Tibial nerve (tissue), 4 donors: ENCODE data around the gene CLMP. TPM values are rescaled to one million over a fixed set of nuclear protein-coding genes. Genes with fewer than 3 reads are reported as not detected.

Experiments used
- DNase-seq, 2 donors: peaks; one replicate each; pipeline ENCODE4 v3.0.0-alpha.2; 2019; ENCODE audit warnings: low spot score in 2 of 2
- H3K27ac ChIP-seq, 4 donors: fragments of 200-600 bp; sonication (generic) in 3 of 4; one replicate each; pipeline ENCODE4 v1.5.1; 2017 to 2019; ENCODE audit warnings: mild to moderate bottlenecking in 1 of 4
- H3K27me3 ChIP-seq, 2 donors: fragments of 200-600 bp; sonication (generic) in 1 of 2; one replicate each; pipeline versions ENCODE4 v1.5.1 to v1.6.0; 2017 to 2019
- H3K36me3 ChIP-seq, 3 donors: fragments of 200-600 bp; sonication (generic); one replicate each; pipeline ENCODE4 v1.5.1; 2018 to 2019
- H3K4me1 ChIP-seq, 4 donors: fragments of 200-600 bp; sonication (generic) in 3 of 4; one replicate each; pipeline ENCODE4 v1.5.1; 2017 to 2019
- H3K4me3 ChIP-seq, 4 donors: fragments of 200-600 bp; sonication (generic) in 3 of 4; one replicate each; pipeline ENCODE4 v1.5.1; 2017 to 2019; ENCODE audit warnings: mild to moderate bottlenecking in 1 of 4, moderate library complexity in 1 of 4
- H3K9me3 ChIP-seq, 4 donors: fragments of 200-600 bp; sonication (generic) in 3 of 4; one replicate each; pipeline ENCODE4 v1.5.1; 2017 to 2019
- CTCF ChIP-seq, 5 experiments: fragments of 200-600 bp in 3 of 5; fragments of 450-650 bp in 2 of 5; sonication (generic) in 3 of 5; IDR thresholded peaks; one replicate each; pipeline ENCODE4 v1.5.1; 2016 to 2019; ENCODE audit warnings: antibody characterized with exemption in 5 of 5, mild to moderate bottlenecking in 3 of 5, moderate library complexity in 2 of 5
- EP300 ChIP-seq, 2 donors: sonication (generic); formaldehyde crosslinking; IDR thresholded peaks; one replicate each; pipeline ENCODE4 v1.6.1; 2017; ENCODE audit warnings: antibody characterized with exemption in 2 of 2, mild to moderate bottlenecking in 1 of 2
- POLR2A ChIP-seq, 2 donors: fragments of 450-650 bp; IDR thresholded peaks; one replicate each; pipeline ENCODE4 v1.6.1; 2017; ENCODE audit warnings: antibody characterized with exemption in 2 of 2, mild to moderate bottlenecking in 2 of 2, moderate library complexity in 2 of 2
- WGBS, 2 donors: methylation state at CpG; one replicate each; pipeline ENCODE4 v1.1.5; 2018; 5-methylcytosine and 5-hydroxymethylcytosine counted together
- total RNA-seq, 4 donors: library from RNA; depleted of rRNA; stranded (reverse); fragments of >200 nt; gene quantifications; one replicate each; pipeline ENCODE4 v1.1.0, GENCODE V29; 2016

CLMP gene
- total RNA-seq, 4 donors from 2014 or later: 82.5 to 98.6 (median 89.7) TPM

GRCh38 chr11:123233280-123233974 lies 38.4 kb upstream of the CLMP start:
- no peaks in the 10 kb centered on the region for H3K27me3 ChIP-seq
- no peaks in the 10 kb centered on the region for H3K9me3 ChIP-seq
- no peak for DNase-seq
- 67 to 80% methylated on average over 6 of the region's 6 CpGs for WGBS, 2 donors
- no peak overlapping the region for H3K27ac ChIP-seq
- no peak overlapping the region for H3K4me3 ChIP-seq
- TF ChIP-seq EP300 (IDR thresholded peaks at IDR 0.05) (no peak), POLR2A (IDR thresholded peaks at IDR 0.05) (no peak), CTCF (IDR thresholded peaks at IDR 0.05) (no peak)
- no peaks in the 10 kb centered on the region for H3K36me3 ChIP-seq
- H3K4me1 ChIP-seq: peaks cover 0 to 7% (median 3%) of the 10 kb centered on the region in 4 donors

- H3K4me1 ChIP-seq: peaks cover 0 to 7% (median 3%) of the 10 kb centered on the region in 4 donors
These were observed 36.7 kb upstream of the CLMP start for GRCh38 chr11:123231777-123232176.

GRCh38 chr11:123231256-123231655 lies 36.2 kb upstream of the CLMP start:
- peaks cover 0 to 7% (median 3%) of the 10 kb centered on the region in 4 donors for H3K4me1 ChIP-seq

More at GRCh38 chr11:123231777-123232176, 36.7 kb upstream of the CLMP start:
- H3K27ac ChIP-seq: no peak overlapping the region
- no peak overlapping the region for H3K4me3 ChIP-seq
- no peaks in the 10 kb centered on the region for H3K36me3 ChIP-seq
- no peaks in the 10 kb centered on the region for H3K9me3 ChIP-seq
- no peak for DNase-seq
- H3K27me3 ChIP-seq: no peaks in the 10 kb centered on the region
- WGBS, 2 donors: 70 to 73% methylated on average over 3 of the region's 3 CpGs
- TF ChIP-seq CTCF (IDR thresholded peaks at IDR 0.05): no peak
- TF ChIP-seq POLR2A (IDR thresholded peaks at IDR 0.05): no peak
- TF ChIP-seq EP300 (IDR thresholded peaks at IDR 0.05): no peak

GRCh38 chr11:123230346-123230745 lies 35.3 kb upstream of the CLMP start:
- H3K4me3 ChIP-seq: no peak overlapping the region
- no peaks in the 10 kb centered on the region for H3K9me3 ChIP-seq
- no peaks in the 10 kb centered on the region for H3K36me3 ChIP-seq
- H3K4me1 ChIP-seq: peaks cover 0 to 6% (median 0%) of the 10 kb centered on the region in 4 donors
- no peak overlapping the region for H3K27ac ChIP-seq
- DNase-seq: no peak
- no peaks in the 10 kb centered on the region for H3K27me3 ChIP-seq
- WGBS, 2 donors: 85 to 89% methylated on average over 3 of the region's 3 CpGs
- TF ChIP-seq EP300 (IDR thresholded peaks at IDR 0.05): no peak
- no peak for TF ChIP-seq CTCF (IDR thresholded peaks at IDR 0.05)
- TF ChIP-seq POLR2A (IDR thresholded peaks at IDR 0.05): no peak

More at GRCh38 chr11:123231256-123231655, 36.2 kb upstream of the CLMP start:
- Histone ChIP-seq H3K9me3 (no peaks in the 10 kb centered on the region), H3K27ac (no peak overlapping the region), H3K36me3 (no peaks in the 10 kb centered on the region), H3K27me3 (no peaks in the 10 kb centered on the region), H3K4me3 (no peak overlapping the region)
- TF ChIP-seq CTCF (IDR thresholded peaks at IDR 0.05) (no peak), POLR2A (IDR thresholded peaks at IDR 0.05) (no peak), EP300 (IDR thresholded peaks at IDR 0.05) (no peak)
- 55 to 60% methylated on average over 6 of the region's 6 CpGs for WGBS, 2 donors
- no peak for DNase-seq

GRCh38 chr11:123228496-123229163 lies 33.6 kb upstream of the CLMP start:
- H3K36me3 ChIP-seq: no peaks in the 10 kb centered on the region
- no peaks in the 10 kb centered on the region for H3K9me3 ChIP-seq
- no peak overlapping the region for H3K4me3 ChIP-seq
- no peak for DNase-seq
- no peaks in the 10 kb centered on the region for H3K27me3 ChIP-seq
- WGBS, 2 donors: 74 to 83% methylated on average over 8 of the region's 8 CpGs
- no peak overlapping the region for H3K27ac ChIP-seq
- TF ChIP-seq POLR2A (IDR thresholded peaks at IDR 0.05) (no peak), CTCF (IDR thresholded peaks at IDR 0.05) (no peak), EP300 (IDR thresholded peaks at IDR 0.05) (no peak)
- H3K4me1 ChIP-seq: no peaks in the 10 kb centered on the region
